Fibroblast of skin of abdomen (primary cell): ENCODE measurements around the gene PRKCD.
A peak's percentile ranks its signal among the peaks of the same experiment; 100 is the strongest.

Source experiments
- DNase-seq: peaks from one replicate; pipeline ENCODE4 v3.0.0-alpha.2; 2013

The PRKCD gene

DNA sequence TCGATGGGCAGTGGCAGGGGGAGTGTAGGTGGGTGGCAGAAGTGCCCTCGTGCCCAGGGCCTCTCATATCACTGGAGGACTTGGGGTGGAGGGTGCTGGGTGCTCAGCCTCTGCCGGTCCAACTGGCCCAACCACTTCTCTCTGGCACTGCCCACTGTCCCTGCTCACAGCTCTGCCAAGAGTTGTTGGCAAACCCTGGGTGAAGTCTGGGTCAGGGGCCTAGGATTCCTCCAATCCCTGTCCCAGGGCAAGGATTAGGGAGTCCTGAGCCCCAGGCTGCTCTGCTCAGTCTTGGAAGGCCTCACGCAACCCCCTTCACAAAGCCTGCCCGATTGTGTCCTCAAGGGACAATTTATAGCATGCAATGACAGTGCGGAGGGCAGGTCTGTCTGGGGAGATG is 5.2 kb upstream of the PRKCD start:
- no peak for DNase-seq

DNA sequence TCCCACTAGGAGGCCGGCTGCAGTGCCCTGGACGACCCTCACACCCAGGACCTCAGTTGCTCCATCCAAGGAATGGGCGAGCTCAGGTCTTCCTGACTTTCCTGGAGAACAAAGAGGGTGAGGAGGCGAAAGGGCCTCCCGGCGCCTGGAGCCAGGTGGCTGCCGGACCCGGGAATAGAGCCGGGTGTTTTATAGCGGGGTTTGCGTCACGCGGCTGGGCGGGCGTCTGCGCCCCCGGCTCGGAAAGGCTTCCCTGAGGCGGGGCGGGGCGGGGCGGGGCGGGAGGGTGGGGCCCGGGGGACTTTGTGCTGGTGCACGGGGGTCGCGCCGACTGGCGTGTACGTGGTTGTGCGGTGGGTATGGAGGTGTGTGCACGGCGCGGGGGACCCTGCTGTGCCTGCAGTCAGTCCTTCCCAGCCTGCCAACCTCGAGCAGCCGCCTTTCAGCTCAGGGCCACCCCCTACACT is 4.6 kb upstream of the PRKCD start:
- DNase-seq = no peak

DNA sequence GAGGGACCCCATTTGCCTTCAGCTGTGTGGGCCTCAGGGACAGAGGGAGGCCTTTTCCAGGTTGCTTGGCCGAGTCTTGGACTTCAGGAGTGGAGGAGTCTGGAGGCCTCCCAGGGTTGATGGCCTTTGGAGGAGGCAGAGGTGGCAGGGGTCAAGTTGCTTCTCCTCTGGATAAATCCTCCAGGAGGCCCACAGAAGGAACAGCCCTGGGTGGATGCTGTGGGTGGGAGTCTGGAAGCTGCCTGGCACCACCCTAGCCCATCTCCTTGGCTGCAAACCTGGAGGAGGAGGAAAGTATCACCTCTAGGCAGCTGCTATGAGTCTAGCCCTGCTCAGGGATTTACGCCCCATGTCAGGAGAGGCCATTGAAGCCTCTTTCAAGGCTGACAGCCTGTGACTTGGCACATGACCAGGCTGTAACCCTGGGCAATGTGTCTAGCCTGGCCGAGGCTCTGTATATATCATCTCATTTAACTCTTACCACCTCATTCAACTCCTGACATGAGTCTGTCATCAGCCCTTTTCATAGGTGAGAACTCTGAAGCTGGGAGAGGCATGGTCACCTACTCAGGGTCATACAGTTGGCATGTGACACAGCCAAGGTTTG is 2.9 kb upstream of the PRKCD start:
- DNase-seq = no peak

DNA sequence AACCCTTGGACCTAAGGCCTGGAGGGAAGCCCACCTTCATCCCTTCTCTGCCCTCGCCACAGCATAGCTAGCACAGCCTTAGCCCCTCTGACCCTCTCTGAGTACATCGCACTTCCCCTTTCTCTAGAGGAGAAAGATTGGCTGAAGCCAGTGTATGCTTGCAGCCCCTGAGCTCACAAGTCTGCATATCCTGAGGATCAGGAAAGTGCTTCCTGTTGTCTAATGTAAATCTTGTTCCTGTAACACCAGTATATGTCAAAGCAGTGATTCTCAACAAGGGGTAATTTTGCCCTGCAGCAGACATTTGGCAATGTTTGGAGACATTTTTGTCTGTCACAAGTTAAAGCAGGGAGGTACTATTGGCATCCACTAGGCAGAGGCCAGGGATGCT is 2.2 kb upstream of the PRKCD start:
- no peak for DNase-seq

DNA sequence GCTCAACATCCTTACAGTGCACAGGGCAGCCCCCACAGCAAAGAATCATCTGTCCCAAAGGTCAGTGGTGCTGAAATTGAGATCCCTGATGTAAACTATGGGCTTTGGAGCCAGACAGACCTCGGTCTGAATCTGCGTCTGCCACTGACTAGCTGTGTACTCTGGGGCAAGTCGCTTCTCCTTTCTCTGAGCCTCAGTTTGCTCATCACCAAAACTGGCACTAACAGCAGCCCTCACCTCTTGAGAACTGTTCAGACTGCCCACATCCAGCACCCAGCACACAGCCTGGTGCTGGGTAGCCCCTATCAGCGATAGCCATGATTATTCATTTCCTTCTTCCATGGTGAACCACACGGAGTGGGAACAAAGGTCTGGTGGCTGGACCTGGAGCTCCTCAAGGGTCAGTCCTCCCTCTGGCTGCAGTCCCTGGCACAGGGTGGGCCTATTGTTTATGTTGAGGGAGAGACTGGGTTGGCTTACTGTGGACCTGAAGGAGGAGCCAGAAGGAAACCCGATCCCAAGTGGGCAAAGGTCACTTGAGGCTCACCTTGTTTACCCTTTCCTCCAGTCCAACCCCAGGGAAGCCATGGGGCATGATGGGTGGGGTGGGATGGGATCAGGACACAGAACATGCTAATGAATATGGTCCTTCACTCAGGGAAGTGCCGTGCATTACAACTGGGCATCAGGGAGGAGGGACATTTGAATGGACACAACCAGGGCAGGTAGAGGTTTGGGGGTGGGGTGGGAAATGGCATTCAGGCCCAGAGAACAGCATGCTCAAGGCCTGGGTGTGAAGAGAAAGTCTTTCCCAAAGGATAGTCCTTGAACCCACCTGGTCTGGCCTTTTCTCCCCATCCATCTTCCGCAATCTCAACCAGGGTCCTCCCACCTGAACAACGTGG is 1.6 kb upstream of the PRKCD start:
- no peak for DNase-seq

DNA sequence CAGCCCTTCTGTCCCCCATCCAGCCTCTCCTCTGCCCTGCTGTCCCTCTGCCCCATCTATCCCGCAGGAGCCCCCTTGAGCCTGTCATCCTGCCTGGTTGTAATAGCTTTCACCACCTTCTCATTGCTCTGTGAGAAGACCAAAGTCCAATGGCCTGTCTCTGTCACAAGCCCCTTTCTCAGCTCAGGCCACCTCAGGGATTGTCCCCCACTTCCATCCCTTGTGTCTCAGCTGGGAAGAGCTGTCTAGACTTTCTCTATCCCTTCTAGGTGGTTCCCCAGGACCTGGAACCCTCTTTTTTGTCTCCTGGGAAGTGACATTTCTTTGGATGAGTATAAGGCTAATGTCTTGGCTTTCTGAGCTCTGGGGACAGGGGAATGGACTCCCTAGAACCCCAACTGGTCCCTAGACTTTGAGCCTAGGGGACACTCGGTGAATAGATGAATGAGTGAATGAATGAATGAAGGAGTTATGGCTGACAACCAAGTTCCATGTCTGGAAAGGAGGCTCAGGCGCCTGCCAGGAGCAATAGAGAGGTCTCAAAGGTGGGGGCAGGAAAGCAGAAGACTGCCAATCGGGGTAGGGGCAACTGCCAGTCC is 849 bp upstream of the PRKCD start:
- no peak for DNase-seq

DNA sequence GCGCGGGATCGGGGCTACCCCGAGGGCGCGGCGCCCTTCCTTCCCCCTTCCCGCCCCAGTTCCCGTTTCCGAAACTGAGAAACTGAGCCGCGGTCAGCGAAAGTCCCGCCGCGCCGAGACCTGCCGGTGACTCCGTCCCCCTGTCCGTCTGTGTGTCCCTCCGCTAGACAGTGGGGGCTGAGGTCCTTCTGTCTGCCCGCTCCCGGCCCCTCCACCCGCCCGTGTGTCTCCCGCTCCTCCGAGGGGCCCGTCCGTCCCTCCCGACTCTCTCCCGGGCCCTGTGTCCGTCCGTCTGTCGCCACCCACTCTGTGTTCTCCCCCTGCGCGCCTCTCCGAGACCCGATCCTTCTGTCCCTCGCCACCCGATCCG is 426 bp downstream of the PRKCD start:
- DNase-seq = no peak

DNA sequence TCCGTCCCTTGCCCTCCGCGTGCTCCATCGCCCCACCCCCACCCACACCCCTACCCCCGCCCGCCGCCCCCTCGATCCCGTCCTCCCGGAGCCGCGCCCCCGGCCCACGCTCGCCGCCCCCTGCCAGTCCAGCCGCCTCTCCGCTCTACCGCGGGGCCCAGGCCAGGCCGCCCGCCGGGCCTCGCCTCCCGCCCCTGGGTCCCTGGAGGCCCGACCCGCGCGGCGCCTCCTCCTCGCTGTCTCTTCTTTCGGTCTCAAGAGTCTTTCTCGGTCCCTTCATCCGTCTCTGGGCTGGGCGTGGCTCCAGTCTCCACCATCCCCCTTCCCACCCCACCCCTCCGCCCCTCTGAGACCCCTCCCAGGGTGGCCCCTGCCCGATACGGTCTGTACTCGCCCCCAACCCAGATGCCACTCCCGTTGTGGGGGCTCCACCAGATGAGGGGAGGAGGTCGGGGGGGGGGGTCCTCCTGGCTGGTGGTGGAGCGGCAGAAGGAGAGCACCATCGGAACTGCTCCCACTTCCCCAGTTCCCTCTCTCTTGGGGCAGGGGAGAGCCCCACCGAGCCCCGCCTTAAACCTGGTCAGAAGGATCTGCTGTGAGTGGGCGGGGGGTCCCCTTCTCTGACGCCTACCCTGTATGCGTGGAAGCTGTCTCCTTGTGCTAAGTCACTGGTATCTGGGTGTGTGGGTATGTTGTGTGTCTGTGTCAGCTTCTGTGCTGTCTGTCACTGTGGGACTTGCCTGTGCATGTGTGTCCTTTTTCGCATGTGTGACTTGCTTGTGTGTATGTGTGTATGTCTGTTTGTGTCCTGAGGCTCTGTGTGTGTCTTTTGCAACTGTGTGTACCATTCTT is 1.0 kb downstream of the PRKCD start:
- no peak for DNase-seq

DNA sequence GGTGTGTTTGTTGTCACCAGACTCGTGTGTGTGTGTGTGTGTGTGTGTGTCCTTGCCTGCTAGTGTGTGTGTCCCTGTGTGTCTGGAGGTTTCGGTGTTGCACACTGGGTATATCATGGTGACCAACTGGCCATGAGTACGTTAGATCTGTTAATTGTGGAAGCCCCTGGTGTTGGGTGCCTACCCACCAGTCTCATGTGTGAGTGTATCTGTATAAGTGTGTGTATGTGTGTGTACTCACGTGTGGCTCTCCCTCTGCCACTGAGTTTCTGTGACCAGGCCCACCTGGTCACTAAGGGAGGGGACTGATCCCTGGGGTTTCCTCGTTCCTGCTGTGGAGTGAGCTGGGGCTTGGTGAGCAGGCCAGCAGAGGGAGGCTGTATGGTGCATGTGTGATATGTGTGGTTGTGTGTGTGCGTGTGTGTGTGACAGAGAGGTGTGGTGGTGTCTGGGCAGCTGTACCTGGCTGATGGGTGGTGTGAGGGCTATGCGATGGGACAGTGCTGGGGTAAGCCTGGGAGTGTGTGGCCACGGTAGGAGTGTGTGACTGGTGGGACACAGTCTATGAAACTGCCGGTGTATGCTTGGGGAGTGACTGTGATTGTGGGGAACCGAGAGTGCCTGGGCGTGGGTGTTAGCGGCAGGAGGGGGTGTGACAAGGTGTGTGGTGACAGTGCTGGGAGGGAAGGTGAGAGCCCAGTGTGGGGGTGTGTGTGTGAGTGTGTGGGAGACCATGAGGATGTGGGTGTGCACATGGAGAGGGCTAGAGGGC is 1.8 kb downstream of the PRKCD start:
- no peak for DNase-seq

DNA sequence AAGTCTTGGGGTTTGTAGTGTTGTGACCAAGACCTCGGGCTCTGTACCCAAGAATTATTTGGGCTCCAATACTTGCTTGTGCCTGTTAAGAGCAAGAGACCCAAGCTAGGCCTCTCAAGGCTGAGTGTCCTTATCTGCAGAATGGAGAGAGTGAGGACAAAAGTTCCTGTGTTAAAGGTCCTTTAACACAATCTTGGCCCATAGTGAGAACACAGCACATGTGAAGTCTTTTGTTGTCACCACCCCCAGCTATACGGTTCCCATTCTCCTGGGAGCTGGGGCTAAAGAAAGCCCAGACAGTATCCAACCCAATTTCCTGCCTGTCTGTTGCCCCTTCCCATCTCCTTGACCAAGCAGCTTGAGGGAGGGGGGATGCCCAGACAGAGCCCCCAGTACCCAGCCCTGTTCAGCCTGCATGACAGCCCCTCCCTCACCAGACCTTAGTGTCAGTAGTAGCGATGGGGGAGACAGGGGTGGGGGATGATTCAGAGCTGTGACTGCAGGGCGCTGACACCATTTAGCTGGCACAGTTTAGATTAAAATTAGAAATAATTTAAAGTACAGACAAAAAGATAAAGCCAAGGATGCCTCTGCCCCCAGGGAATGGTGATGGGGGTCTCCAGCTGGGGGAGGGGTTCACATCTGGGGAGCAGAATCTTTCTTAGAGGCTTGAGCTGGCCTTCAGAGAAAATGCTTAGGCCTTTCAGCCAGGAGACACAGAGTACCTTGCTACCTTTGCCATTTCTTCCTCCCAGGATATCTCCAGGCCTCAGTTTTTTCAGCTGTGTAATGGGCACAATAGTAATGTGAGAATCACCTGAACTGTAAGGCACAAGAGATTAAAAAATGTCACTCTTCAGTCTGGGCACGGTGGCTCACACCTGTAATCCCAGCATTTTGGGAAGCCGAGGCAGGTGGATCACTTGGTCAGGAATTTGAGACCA is 2.7 kb downstream of the PRKCD start:
- DNase-seq = no peak

DNA sequence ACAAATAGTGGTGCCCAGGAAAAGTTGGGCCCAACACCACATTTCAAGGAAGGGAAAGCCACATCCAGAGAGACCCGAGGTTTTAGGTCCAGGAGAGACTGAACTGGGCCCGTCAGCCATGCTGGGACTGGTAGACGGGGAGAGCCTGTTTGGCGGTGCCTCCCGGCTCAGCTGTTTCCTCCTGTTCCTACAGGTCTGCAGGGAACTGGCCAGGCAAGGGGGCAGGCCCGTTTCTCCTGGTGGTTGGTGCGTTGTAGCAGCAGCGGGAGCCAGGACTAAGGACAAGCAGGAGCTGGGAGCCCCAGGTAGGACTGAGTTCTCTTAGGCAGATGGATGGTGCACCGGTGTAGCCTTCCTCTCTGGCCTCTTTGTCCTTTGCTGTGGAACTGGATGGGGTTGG is 3.9 kb downstream of the PRKCD start:
- DNase-seq = no peak

DNA sequence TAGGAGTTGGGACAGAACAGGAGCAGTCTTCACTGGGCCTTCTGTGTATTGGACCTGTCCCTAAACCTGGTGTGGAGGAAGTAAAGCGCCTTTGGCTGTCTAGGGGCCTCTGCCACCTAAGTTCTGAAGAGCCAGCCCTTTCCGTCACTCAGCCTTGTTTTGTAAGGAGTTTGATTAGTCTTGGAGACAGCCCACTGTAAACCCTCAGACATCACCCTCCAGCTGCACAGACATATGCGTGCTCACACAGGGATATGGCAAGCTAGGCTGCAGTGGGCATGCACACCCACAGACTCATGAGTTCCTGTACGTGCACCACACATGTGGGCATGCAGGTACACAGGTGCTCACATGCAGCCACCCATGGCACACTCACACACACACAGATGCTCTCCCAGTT is 5.2 kb downstream of the PRKCD start:
- DNase-seq = no peak

DNA sequence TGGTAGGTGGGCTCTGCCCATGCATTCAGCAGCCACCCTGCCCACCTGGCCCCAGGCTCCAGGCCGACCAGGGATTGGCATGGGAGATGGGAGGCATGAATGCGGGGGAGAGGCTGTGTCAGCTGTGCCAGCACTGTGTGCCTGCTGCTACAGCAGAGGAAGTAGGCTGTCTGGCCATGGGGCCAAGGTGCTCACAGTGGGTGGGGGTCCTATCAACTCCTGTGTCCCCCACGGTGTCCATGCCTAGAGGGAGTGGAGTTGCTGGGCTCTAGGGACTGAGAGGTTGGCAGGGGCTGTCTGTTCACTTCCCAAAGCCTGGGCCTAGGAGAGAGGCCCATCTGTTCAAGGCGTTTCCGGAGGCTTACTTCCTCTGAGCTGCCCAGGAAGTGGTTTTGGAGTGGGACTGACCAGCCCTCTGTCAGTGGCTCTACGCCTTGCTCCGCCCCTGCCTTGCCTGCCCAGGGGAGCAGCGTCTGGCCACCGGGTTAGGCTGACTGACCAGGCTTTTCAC is 5.8 kb downstream of the PRKCD start:
- DNase-seq = peak; percentile 24

DNA sequence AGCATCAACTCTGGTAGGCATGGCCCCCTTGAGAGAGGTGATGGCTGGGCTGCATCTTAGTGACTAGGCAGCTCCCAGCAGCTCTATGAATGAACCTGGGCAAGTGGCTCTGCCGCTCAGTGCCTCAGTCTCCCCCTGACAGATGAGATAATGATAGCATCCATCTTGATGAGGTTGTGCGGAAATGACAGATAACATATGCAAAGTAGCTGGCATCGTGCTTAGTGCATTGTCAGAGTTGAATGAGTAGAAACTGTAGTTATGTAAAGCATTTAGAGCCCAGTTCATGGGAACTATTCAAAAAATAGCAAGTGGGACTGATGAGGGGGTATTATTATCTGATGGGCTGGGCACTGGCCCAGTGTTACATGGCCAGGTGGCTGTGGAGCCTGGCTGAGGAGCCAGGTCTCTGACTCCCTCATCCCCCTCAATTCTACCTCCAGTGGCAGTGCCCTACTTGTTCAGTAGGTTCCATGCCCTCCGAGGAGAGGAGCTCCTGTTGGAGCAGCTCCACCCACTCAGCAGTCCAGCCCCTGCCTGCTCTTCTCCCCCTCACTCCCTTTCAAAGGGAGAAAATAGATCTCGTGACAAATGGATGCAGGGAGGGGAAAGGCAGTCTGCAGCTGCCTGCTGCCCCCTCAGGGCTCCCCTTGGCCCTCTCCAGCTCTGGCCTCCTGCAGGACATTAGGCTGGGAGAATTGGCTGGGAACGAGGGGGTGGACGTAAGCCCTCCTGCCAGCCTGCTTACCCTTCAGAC is 6.6 kb downstream of the PRKCD start:
- DNase-seq = no peak

DNA sequence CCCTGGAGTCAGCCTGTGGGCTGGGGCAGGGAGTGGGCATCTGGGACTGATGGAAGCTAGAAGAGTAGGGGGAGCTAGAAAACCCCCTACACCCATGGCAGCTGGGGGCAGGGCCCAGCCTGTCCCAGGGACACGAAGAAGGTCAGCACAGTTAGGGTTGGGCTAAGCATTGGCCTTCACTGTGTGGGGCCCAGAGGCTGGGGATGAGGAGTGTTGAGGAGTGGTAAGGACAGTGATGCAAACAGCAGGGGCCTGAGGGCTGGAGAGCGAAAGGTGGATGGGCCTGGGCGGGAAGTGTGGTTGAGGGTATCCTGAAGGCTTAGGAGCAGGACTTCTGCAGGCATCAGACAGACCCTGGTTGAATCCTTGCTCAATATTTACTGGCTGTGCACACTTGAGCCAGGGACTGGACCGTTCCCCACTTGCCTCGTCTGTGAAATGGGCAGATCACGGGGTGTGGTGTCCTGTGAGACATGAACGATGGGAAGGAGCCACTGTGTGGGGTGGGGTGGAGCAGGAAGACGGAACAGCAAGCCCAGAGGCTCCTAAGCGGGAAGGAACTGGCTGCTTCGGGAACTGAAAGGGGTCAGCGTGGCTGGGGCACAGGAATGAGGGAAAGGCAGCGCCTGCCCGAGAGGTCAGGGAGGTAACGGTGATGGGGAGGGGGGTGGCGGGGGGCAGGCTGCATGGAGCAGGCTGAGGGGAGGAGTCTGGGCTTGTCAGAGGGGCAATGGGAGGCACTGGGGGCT is 7.3 kb downstream of the PRKCD start:
- no peak for DNase-seq

DNA sequence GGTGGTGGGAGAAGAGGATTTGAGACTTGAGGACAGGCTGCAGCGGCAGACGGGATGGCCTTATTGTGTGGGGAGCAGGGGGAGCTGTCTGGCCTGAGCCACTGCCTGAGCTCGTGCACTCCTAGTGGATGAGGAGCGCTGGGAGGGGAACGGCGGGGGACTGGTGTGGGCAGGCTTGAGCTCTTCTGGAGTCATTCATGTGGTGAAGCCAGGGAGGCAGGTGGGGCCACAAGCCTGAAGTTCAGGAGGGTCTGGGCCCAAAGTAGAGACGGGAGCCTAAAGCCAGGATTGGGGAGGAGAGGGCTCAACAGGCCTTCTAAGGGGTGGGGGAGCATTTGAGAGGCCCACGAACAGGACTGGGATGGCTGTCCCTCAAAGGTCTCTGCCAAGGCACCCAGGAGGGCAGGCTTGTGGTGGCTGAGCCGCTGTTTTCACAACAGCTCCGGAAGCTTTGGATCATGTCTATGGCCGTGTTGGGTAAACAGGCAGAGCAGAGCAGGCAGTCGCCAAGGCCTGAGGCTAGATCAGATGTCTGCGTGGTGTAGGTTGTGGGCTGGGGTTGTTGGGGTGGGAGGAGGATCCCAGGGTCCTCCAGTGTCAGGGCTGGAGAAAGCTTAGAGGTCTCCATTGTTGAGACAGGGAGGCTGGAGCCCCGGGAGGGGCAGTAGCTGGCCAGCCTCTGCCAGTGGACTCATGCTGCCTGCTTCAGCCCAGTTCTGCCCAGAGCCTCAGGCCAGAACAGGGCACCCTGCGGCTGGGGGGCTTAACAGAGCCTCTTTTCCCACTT is 8.2 kb downstream of the PRKCD start:
- no peak for DNase-seq

DNA sequence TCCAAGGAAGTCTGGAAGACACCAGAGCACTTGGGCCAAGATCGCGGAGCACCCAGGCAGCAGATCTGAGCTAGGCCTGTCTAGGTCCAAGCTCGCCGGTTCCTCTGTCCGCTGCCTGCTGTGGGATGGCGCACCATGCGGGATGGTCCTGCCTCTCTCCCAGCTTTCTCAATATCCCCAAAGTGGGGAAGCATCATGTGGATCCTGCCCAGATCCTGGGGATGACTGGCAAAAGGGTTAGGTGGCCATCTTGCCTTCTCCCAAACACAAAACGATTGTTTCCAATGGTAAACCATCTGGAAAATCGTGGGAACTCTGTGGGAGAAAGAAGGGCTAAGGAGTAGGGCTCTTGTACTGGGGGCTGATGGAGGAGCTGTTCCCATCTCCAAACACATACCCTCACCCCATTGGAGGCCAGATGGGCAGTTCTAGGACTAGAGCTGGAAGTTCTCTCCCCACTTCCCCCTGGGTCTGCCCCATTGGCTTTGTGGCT is 8.9 kb downstream of the PRKCD start:
- no peak for DNase-seq
